Endothelial cell of umbilical vein (primary cell): Measurements from ENCODE around the gene AURKB. TPM values are rescaled to one million over a fixed set of nuclear protein-coding genes. Genes with fewer than 3 reads are reported as not detected.
"Not testable (repeated sequence)": the region's sequence is repeated elsewhere in the genome, so short reads cannot be mapped to it uniquely, and the experiment has no call there.

Experiments used
- BruUV-seq: library from RNA; stranded (reverse); fragments of 400-500 nt; replicated peaks from 2 replicates; lab custom pipeline; 2021; lab: Mats Ljungman, UMichigan
- CTCF ChIA-PET: fragments of 300-600, 350-600 bp; sonication (Branson Sonifier 250); formaldehyde crosslinking; loops from one replicate; lab custom pipeline; 2021; ENCODE audit warnings: antibody characterized with exemption, inconsistent platforms; lab: Charles Lee
- POLR2A ChIA-PET: fragments of 300-600, 350-600 bp; sonication (Branson Sonifier 250); formaldehyde crosslinking; loops from one replicate; lab custom pipeline; 2021; ENCODE audit warnings: antibody characterized with exemption, inconsistent platforms; lab: Charles Lee
- DNase-seq: peaks from one replicate; pipeline ENCODE4 v3.0.0-alpha.2; 2011; ENCODE audit warnings: low read depth, low spot score
- FAIRE-seq: peaks from 2 replicates; lab custom pipeline; 2011; peaks lifted over from hg19 to GRCh38; lab: Jason Lieb, UNC
- H2AFZ ChIP-seq: 2 replicates; pipeline ENCODE4 v1.6.0; 2012; ENCODE audit warnings: low read depth, low read length, control low read depth, inconsistent platforms
- H3K27ac ChIP-seq: 2 replicates; pipeline ENCODE4 v1.5.1; 2011; ENCODE audit warnings: low read depth, mild to moderate bottlenecking, control low read depth, low read length, moderate library complexity; ENCODE audit not compliant: insufficient read depth
- H3K27me3 ChIP-seq, 2 experiments: 2 replicates each; pipeline versions ENCODE4 v1.6.0 to v1.6.1; 2011; ENCODE audit warnings: low read length in 2 of 2, mixed read lengths in 1 of 2; ENCODE audit not compliant: control insufficient read depth in 2 of 2, insufficient read depth in 2 of 2
- H3K36me3 ChIP-seq, 2 experiments: 2 replicates in 1 of 2; 3 replicates in 1 of 2; pipeline ENCODE4 v1.5.1; 2011; ENCODE audit warnings: low read length in 2 of 2, mild to moderate bottlenecking in 1 of 2, moderate library complexity in 1 of 2; ENCODE audit not compliant: control insufficient read depth in 2 of 2, insufficient read depth in 2 of 2; ENCODE audit errors: extremely low read depth in 1 of 2
- H3K4me1 ChIP-seq: 3 replicates; pipeline ENCODE4 v1.5.1; 2011; ENCODE audit warnings: mild to moderate bottlenecking, low read length; ENCODE audit not compliant: control insufficient read depth, insufficient read depth; ENCODE audit errors: extremely low read depth
- H3K4me2 ChIP-seq: 2 replicates; pipeline ENCODE4 v1.6.1; 2011; ENCODE audit warnings: low read length, control low read depth, mixed read lengths; ENCODE audit not compliant: insufficient read depth
- H3K4me3 ChIP-seq, 3 experiments: fragments of 200-600 bp in 1 of 3; sonication (generic), shearing (Covaris generic) in 1 of 3; replicated peaks in 1 of 3; 2 replicates each; pipeline ENCODE4 v1.5.1; 2011 to 2016; ENCODE audit warnings: control low read depth in 3 of 3, low read length in 3 of 3, mild to moderate bottlenecking in 2 of 3, inconsistent platforms in 1 of 3, low read depth in 1 of 3, moderate library complexity in 1 of 3; ENCODE audit not compliant: insufficient read depth in 1 of 3
- H3K79me2 ChIP-seq: 2 replicates; pipeline ENCODE4 v1.6.0; 2012; ENCODE audit warnings: low read length, inconsistent platforms; ENCODE audit not compliant: control insufficient read depth, insufficient read depth
- H3K9ac ChIP-seq: replicated peaks from 2 replicates; pipeline ENCODE3; 2011; ENCODE audit warnings: low read length, control low read depth; ENCODE audit not compliant: insufficient read depth; ENCODE audit errors: extremely low read depth
- H3K9me1 ChIP-seq: replicated peaks from 3 replicates; pipeline ENCODE4 v1.6.0; 2011; ENCODE audit warnings: mild to moderate bottlenecking, low read length; ENCODE audit not compliant: control insufficient read depth, insufficient read depth; ENCODE audit errors: extremely low read depth
- H3K9me3 ChIP-seq: replicated peaks from 2 replicates; pipeline ENCODE4 v1.5.1; 2012; ENCODE audit warnings: low read length, inconsistent platforms; ENCODE audit not compliant: control insufficient read depth, insufficient read depth
- H4K20me1 ChIP-seq: replicated peaks from 2 replicates; pipeline ENCODE3; 2011; ENCODE audit warnings: mild to moderate bottlenecking, low read length; ENCODE audit not compliant: control insufficient read depth, insufficient read depth; ENCODE audit errors: extremely low read depth
- CTCF ChIP-seq, 2 donors: IDR thresholded peaks; 1 replicate in 1 of 2; 2 replicates in 1 of 2; pipeline ENCODE4 v1.5.1; 2011; ENCODE audit warnings: low read length in 2 of 2, mild to moderate bottlenecking in 2 of 2, moderate library complexity in 2 of 2, control low read depth in 1 of 2, inconsistent platforms in 1 of 2, low read depth in 1 of 2; ENCODE audit not compliant: insufficient read depth in 1 of 2; ENCODE audit errors: extremely low read depth in 1 of 2
- EZH2 ChIP-seq: IDR thresholded peaks from 2 replicates; pipeline ENCODE4 v1.6.1; 2012; ENCODE audit warnings: borderline replicate concordance, low read depth, mild to moderate bottlenecking, moderate library complexity, low read length, inconsistent platforms; ENCODE audit not compliant: severe bottlenecking
- FOS ChIP-seq: IDR thresholded peaks from 2 replicates; pipeline ENCODE4 v1.6.1; 2011; ENCODE audit warnings: mild to moderate bottlenecking, low read length, moderate library complexity, borderline replicate concordance; ENCODE audit not compliant: insufficient read depth
- GATA2 ChIP-seq: IDR thresholded peaks from 2 replicates; pipeline ENCODE4 v1.7.0; 2011; ENCODE audit warnings: low read depth, mild to moderate bottlenecking, moderate library complexity, mixed read lengths, low read length; ENCODE audit not compliant: insufficient read length, insufficient read depth
- JUN ChIP-seq: IDR thresholded peaks from 2 replicates; pipeline ENCODE4 v1.6.1; 2011; ENCODE audit warnings: borderline replicate concordance, low read depth; ENCODE audit not compliant: insufficient read length, insufficient read depth
- MAX ChIP-seq: IDR thresholded peaks from 2 replicates; pipeline ENCODE4 v1.6.1; 2011; ENCODE audit not compliant: insufficient read depth, insufficient read length
- MYC ChIP-seq: IDR thresholded peaks from one replicate; pipeline ENCODE4 v1.6.1; 2011; ENCODE audit warnings: mild to moderate bottlenecking, low read depth, low read length
- POLR2A ChIP-seq: IDR thresholded peaks from 2 replicates; pipeline ENCODE4 v1.6.1; 2012; ENCODE audit warnings: low read depth, mild to moderate bottlenecking, control low read depth, low read length
- POLR2AphosphoS5 ChIP-seq: IDR thresholded peaks from 2 replicates; pipeline ENCODE4 v1.6.1; 2012; ENCODE audit warnings: low read depth, mild to moderate bottlenecking, control low read depth, low read length, moderate library complexity; ENCODE audit not compliant: insufficient read depth
- dilution Hi-C: fragments of 300-500 bp; cut with MboI; formaldehyde crosslinking; loops from one replicate; pipeline ENCODE4 v1.15.0; 2019; ENCODE audit warnings: low sequenced_read_pairs; ENCODE audit not compliant: extremely low pct_ligation_motif_present
- intact Hi-C: fragments of 100-400 bp; cut with micrococcal nuclease; formaldehyde crosslinking; loops from one replicate; pipeline ENCODE4 v1.10.0; 2022
- polyA plus RNA-seq, 4 experiments: library from polyadenylated mRNA; depleted of rRNA in 3 of 4; stranded (reverse) in 3 of 4; unstranded in 1 of 4; fragments of >200 nt; gene quantifications; 2 replicates each; pipeline versions ENCODE4 v1.2.1 to v1.2.3, GENCODE V29; 2011 to 2012; ENCODE audit warnings: missing spikeins in 1 of 4
- total RNA-seq: library from RNA; stranded (reverse); gene quantifications from 2 replicates; pipeline ENCODE4 v1.2.3, GENCODE V29; 2021

Gene AURKB
- total and polyA plus RNA-seq, 2 donors (not counting 3 experiments of a cell fraction or from before 2014, with no cell fraction given) = 67.8 to 107 TPM

GRCh38 chr17:8173056-8173870 is 37.1 kb downstream of the AURKB start:
- CTCF ChIA-PET = interaction anchor here (0.9 to 1.4 kb wide), 8 partner anchors 10 to 80 kb away, joined by 3 to 10 read pairs (median 4); partner anchors contain the start of gene BORCS6
- peak; percentile 95 for FAIRE-seq
- no peak for TF ChIP-seq FOS
- TF ChIP-seq POLR2AphosphoS5 = peak; percentile 100
- TF ChIP-seq CTCF (IDR thresholded peaks at IDR 0.05; ENCODE audit: extremely low read depth in 1 of 2, insufficient read depth in 1 of 2, low read depth in 1 of 2, low read length in 2 of 2) = no peak
- TF ChIP-seq JUN = peak; percentile 37
- TF ChIP-seq POLR2A = peak; percentile 100
- peak; percentile 75 for TF ChIP-seq GATA2
- peak; percentile 20 for TF ChIP-seq MAX
- TF ChIP-seq MYC = peak; percentile 24
- TF ChIP-seq EZH2 = no peak

GRCh38 chr17:8170186-8170585 is 40.2 kb downstream of the AURKB start:
- H3K4me1 ChIP-seq, CTCF ChIA-PET, FAIRE-seq, H3K4me3 ChIP-seq, H3K9me1 ChIP-seq, BruUV-seq, H2AFZ ChIP-seq, H3K27me3 ChIP-seq, DNase-seq, H4K20me1 ChIP-seq, dilution Hi-C loops, H3K4me2 ChIP-seq, H3K9me3 ChIP-seq, H3K9ac ChIP-seq, H3K27ac ChIP-seq, H3K36me3 ChIP-seq, intact Hi-C loops, H3K79me2 ChIP-seq: not testable (repeated sequence)
- POLR2A ChIA-PET = interaction anchor here (0.7 to 1.0 kb wide), 2 partner anchors 17 to 18 kb away, joined by 3 read pairs; no protein-coding TSS in a partner anchor

More at GRCh38 chr17:8173056-8173870, 37.1 kb downstream of the AURKB start:
- H3K4me3 ChIP-seq = peak overlapping the region in 2 of 3 experiments; percentile 37 to 68
- H3K36me3 ChIP-seq = no peaks in the 10 kb centered on the region
- H2AFZ ChIP-seq = no peak overlapping the region
- H3K9ac ChIP-seq = peak overlapping the region; percentile 97
- peak overlapping the region; percentile 95 for H3K27ac ChIP-seq
- peak; percentile 95 for DNase-seq
- H3K27me3 ChIP-seq = no peaks in the 10 kb centered on the region
- intact Hi-C loops = loop anchor here (1.0 to 2.0 kb wide), 4 partner anchors 10 to 35 kb away; no protein-coding TSS in a partner anchor
- POLR2A ChIA-PET = interaction anchor here (0.7 to 1.9 kb wide), 32 partner anchors 9 to 187 kb away, joined by 3 to 33 read pairs (median 6); partner anchors contain the start of genes ALOXE3, BORCS6, CTC1 and HES7
- no peaks in the 10 kb centered on the region for H3K9me3 ChIP-seq
- no peaks in the 10 kb centered on the region for H4K20me1 ChIP-seq
- TSS peak; percentile 100 for BruUV-seq
- no peaks in the 10 kb centered on the region for H3K79me2 ChIP-seq
- H3K4me1 ChIP-seq = peaks cover 23% of the 10 kb centered on the region
- dilution Hi-C loops = no loop called here
- peak overlapping the region; percentile 87 for H3K4me2 ChIP-seq
- no peaks in the 10 kb centered on the region for H3K9me1 ChIP-seq
